HepG2 (cell line): Measurements from ENCODE around the gene DYNC1LI1. TPM values are rescaled to one million over a fixed set of nuclear protein-coding genes. Genes with fewer than 3 reads are reported as not detected.

Experiments
- ATF7-NPFF ChIP-seq: sonication (generic); formaldehyde crosslinking; IDR thresholded peaks from 2 replicates; pipeline ENCODE4 v1.8.1; 2023; ENCODE audit warnings: mild to moderate bottlenecking, low read depth, missing genetic modification reagents, moderate library complexity
- HNF1A ChIP-seq, 2 experiments: sonication (generic) in 1 of 2; formaldehyde crosslinking in 1 of 2; IDR thresholded peaks; 2 replicates each; pipeline versions ENCODE4 v1.4.0 to v1.6.1; 2016 to 2020; ENCODE audit warnings: borderline replicate concordance in 1 of 2, low read depth in 1 of 2, mild to moderate bottlenecking in 1 of 2, missing genetic modification reagents in 1 of 2
- ONECUT2 ChIP-seq: sonication (generic); formaldehyde crosslinking; IDR thresholded peaks from 2 replicates; pipeline ENCODE4 v1.4.0; 2020; ENCODE audit warnings: missing genetic modification reagents
- PRPF4 ChIP-seq: fragments of 200-400 bp; formaldehyde crosslinking; IDR thresholded peaks from 2 replicates; pipeline ENCODE4 v1.6.1; 2016; ENCODE audit warnings: low read length, low read depth; ENCODE audit not compliant: poor library complexity, severe bottlenecking
- RFX3 ChIP-seq: IDR thresholded peaks from 2 replicates; pipeline ENCODE4 v1.6.1; 2016; ENCODE audit warnings: missing biosample characterization, missing genetic modification reagents
- SATB2 ChIP-seq: sonication (generic); formaldehyde crosslinking; IDR thresholded peaks from 2 replicates; pipeline ENCODE4 v1.5.0; 2020; ENCODE audit warnings: missing genetic modification reagents
- THYN1 ChIP-seq: sonication (generic); formaldehyde crosslinking; IDR thresholded peaks from 2 replicates; pipeline ENCODE4 v1.8.1; 2023; ENCODE audit warnings: low read depth, mild to moderate bottlenecking, moderate library complexity, missing genetic modification reagents, borderline replicate concordance
- ZNF337 ChIP-seq: sonication (generic); formaldehyde crosslinking; IDR thresholded peaks from 2 replicates; pipeline ENCODE4 v1.5.1; 2020; ENCODE audit warnings: missing genetic modification reagents, low read depth, mild to moderate bottlenecking, borderline replicate concordance
- ZNF382 ChIP-seq: sonication (generic); formaldehyde crosslinking; IDR thresholded peaks from 2 replicates; pipeline ENCODE4 v1.5.0; 2020; ENCODE audit warnings: missing genetic modification reagents, mild to moderate bottlenecking, borderline replicate concordance
- ZNF841 ChIP-seq: sonication (generic); formaldehyde crosslinking; IDR thresholded peaks from 2 replicates; pipeline ENCODE4 v1.8.1; 2023; ENCODE audit warnings: missing genetic modification reagents, borderline replicate concordance
- polyA plus RNA-seq, 8 experiments: library from polyadenylated mRNA; depleted of rRNA in 3 of 8; stranded (reverse) in 7 of 8; unstranded in 1 of 8; fragments of >200 nt; fragmentation: Illumina TruSeq in 4 of 8; extraction: Trizol in 4 of 8; gene quantifications; 2 replicates each; pipeline versions ENCODE4 v1.2.1 to v1.2.3, GENCODE V29; 2011 to 2016; ENCODE audit warnings: low read depth in 4 of 8, missing spikeins in 1 of 8, mixed read lengths in 1 of 8; ENCODE audit not compliant: insufficient read depth in 1 of 8
- total RNA-seq, 5 experiments: library from RNA; depleted of rRNA; stranded (reverse); fragments of >200 nt; fragmentation: Illumina TruSeq; extraction: Trizol; gene quantifications; 2 replicates each; pipeline ENCODE4 v1.2.3, GENCODE V29; 2016; ENCODE audit warnings: low read depth in 1 of 5
- TF ChIP-seq, protein P1 (sequence below): sonication (generic); formaldehyde crosslinking; IDR thresholded peaks from 2 replicates; pipeline ENCODE4 v1.5.0; 2020; ENCODE audit warnings: mild to moderate bottlenecking, low read depth, missing genetic modification reagents, borderline replicate concordance
- TF ChIP-seq, protein P2 (sequence below): sonication (generic); formaldehyde crosslinking; IDR thresholded peaks from one replicate; pipeline ENCODE4 v1.5.1; 2020; ENCODE audit warnings: mild to moderate bottlenecking, missing genetic modification reagents; ENCODE audit errors: not compliant biosample characterization

DYNC1LI1 gene
- total and polyA plus RNA-seq, 2 of the 13 experiments (the other 11 are each of a cell fraction or from before 2014, with no cell fraction given) = 13.4 to 37.1 TPM

- TF ChIP-seq ATF7-NPFF (CRISPR knock-in tag) (no peak; the same call in 1 of the 2 replicates), RFX3 (CRISPR knock-in tag) (no peak), PRPF4 (no peak), ONECUT2 (CRISPR knock-in tag) (no peak), SATB2 (CRISPR knock-in tag) (peak; percentile 9; the same call in 1 of the 2 replicates), ZNF337 (CRISPR knock-in tag) (no peak), ZNF841 (CRISPR knock-in tag) (no peak), THYN1 (no peak), HNF1A (IDR thresholded peaks at IDR 0.05; ENCODE audit: low read depth) (no peak), HNF1A (CRISPR knock-in tag; IDR thresholded peaks at IDR 0.05; ENCODE audit: borderline replicate concordance) (no peak), ZNF382 (CRISPR knock-in tag) (no peak)
- TF ChIP-seq, protein P1, sequence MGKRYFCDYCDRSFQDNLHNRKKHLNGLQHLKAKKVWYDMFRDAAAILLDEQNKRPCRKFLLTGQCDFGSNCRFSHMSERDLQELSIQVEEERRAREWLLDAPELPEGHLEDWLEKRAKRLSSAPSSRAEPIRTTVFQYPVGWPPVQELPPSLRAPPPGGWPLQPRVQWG (CRISPR knock-in tag) = no peak
- TF ChIP-seq, protein P2, sequence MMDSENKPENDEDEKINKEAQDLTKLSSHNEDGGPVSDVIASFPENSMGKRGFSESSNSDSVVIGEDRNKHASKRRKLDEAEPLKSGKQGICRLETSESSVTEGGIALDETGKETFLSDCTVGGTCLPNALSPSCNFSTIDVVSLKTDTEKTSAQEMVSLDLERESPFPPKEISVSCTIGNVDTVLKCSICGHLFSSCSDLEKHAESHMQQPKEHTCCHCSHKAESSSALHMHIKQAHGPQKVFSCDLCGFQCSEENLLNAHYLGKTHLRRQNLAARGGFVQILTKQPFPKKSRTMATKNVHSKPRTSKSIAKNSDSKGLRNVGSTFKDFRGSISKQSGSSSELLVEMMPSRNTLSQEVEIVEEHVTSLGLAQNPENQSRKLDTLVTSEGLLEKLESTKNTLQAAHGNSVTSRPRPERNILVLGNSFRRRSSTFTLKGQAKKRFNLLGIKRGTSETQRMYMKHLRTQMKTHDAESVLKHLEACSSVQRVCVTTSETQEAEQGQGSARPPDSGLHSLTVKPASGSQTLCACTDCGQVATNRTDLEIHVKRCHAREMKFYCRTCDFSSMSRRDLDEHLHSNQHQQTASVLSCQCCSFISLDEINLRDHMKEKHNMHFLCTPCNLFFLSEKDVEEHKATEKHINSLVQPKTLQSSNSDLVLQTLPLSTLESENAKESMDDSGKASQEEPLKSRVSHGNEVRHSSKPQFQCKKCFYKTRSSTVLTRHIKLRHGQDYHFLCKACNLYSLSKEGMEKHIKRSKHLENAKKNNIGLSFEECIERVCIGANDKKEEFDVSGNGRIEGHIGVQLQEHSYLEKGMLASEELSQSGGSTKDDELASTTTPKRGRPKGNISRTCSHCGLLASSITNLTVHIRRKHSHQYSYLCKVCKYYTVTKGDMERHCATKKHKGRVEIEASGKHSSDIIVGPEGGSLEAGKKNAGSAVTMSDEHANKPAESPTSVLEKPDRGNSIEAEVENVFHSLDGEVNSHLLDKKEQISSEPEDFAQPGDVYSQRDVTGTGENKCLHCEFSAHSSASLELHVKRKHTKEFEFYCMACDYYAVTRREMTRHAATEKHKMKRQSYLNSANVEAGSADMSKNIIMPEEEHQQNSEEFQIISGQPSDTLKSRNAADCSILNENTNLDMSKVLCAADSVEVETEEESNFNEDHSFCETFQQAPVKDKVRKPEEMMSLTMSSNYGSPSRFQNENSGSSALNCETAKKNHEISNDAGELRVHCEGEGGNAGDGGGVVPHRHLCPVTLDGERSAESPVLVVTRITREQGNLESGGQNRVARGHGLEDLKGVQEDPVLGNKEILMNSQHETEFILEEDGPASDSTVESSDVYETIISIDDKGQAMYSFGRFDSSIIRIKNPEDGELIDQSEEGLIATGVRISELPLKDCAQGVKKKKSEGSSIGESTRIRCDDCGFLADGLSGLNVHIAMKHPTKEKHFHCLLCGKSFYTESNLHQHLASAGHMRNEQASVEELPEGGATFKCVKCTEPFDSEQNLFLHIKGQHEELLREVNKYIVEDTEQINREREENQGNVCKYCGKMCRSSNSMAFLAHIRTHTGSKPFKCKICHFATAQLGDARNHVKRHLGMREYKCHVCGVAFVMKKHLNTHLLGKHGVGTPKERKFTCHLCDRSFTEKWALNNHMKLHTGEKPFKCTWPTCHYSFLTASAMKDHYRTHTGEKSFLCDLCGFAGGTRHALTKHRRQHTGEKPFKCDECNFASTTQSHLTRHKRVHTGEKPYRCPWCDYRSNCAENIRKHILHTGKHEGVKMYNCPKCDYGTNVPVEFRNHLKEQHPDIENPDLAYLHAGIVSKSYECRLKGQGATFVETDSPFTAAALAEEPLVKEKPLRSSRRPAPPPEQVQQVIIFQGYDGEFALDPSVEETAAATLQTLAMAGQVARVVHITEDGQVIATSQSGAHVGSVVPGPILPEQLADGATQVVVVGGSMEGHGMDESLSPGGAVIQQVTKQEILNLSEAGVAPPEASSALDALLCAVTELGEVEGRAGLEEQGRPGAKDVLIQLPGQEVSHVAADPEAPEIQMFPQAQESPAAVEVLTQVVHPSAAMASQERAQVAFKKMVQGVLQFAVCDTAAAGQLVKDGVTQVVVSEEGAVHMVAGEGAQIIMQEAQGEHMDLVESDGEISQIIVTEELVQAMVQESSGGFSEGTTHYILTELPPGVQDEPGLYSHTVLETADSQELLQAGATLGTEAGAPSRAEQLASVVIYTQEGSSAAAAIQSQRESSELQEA (CRISPR knock-in tag) = no peak
Observed at GRCh38 chr3:32569540-32570420, 878 bp downstream of the DYNC1LI1 start (continued).
